T follicular helper cell (primary cell): ENCODE results near the gene SYNDIG1.

ENCODE experiments used
- DNase-seq: peaks from one replicate; pipeline ENCODE4 v3.0.0-alpha.2; 2020; ENCODE audit warnings: low read depth
- total RNA-seq, 2 experiments: gene quantifications; one replicate each; lab custom pipeline; 2026; lab: John Stamatoyannopoulos, UW

Gene SYNDIG1
- total RNA-seq: 0 reads per million in 2 experiments

GRCh38 chr20:24469116-24469893 is at the start of gene SYNDIG1:
Gene SYNDIG1, plus strand, starts transcription at chr20:24469629. Its CDS starts 73,469 bp downstream, at chr20:24543098.
- no peak for DNase-seq

GRCh38 chr20:24419786-24420185 is 49.6 kb upstream of the SYNDIG1 start:
- DNase-seq: no peak

GRCh38 chr20:24420567-24420966 is 48.9 kb upstream of the SYNDIG1 start:
- DNase-seq: no peak

- DNase-seq: no peak
Observed at GRCh38 chr20:24421071-24421470, 48.4 kb upstream of the SYNDIG1 start.

- no peak for DNase-seq
Observed at GRCh38 chr20:24422091-24422760, 47.2 kb upstream of the SYNDIG1 start.

GRCh38 chr20:24423390-24424313 is 45.8 kb upstream of the SYNDIG1 start:
- DNase-seq: no peak

- no peak for DNase-seq
Observed at GRCh38 chr20:24425523-24426135, 43.8 kb upstream of the SYNDIG1 start.

GRCh38 chr20:24431279-24432045 is 38.0 kb upstream of the SYNDIG1 start:
- no peak for DNase-seq

GRCh38 chr20:24432046-24432442 is 37.4 kb upstream of the SYNDIG1 start:
- no peak for DNase-seq

GRCh38 chr20:24436160-24436559 is 33.3 kb upstream of the SYNDIG1 start:
- DNase-seq: no peak

GRCh38 chr20:24437196-24438082 is 32.0 kb upstream of the SYNDIG1 start:
- DNase-seq: no peak

GRCh38 chr20:24438331-24438730 is 31.1 kb upstream of the SYNDIG1 start:
- no peak for DNase-seq

GRCh38 chr20:24439737-24440387 is 29.6 kb upstream of the SYNDIG1 start:
- no peak for DNase-seq

GRCh38 chr20:24441661-24442060 is 27.8 kb upstream of the SYNDIG1 start:
- DNase-seq: no peak

- DNase-seq: no peak
Observed at GRCh38 chr20:24442909-24443308, 26.5 kb upstream of the SYNDIG1 start.

- no peak for DNase-seq
Observed at GRCh38 chr20:24443436-24443835, 26.0 kb upstream of the SYNDIG1 start.

- no peak for DNase-seq
Observed at GRCh38 chr20:24444526-24445190, 24.8 kb upstream of the SYNDIG1 start.

GRCh38 chr20:24445510-24446170 is 23.8 kb upstream of the SYNDIG1 start:
- no peak for DNase-seq
